K562 (cell line): Measurements from ENCODE around the gene KLK1. TPM values are rescaled to one million over a fixed set of nuclear protein-coding genes. Genes with fewer than 3 reads are reported as not detected.
A peak's percentile ranks its signal among the peaks of the same experiment; 100 is the strongest.

Experiments used
- CCAR2 ChIP-seq: fragments of 200-400 bp; formaldehyde crosslinking; IDR thresholded peaks from 2 replicates; pipeline ENCODE4 v1.6.1; 2017; ENCODE audit warnings: mild to moderate bottlenecking, low read depth, low read length
- CEBPZ ChIP-seq: fragments of 150-350 bp; IDR thresholded peaks from 2 replicates; pipeline ENCODE4 v1.6.1; 2014; ENCODE audit warnings: low read depth, mild to moderate bottlenecking, low read length, borderline replicate concordance
- ELK1 ChIP-seq: sonication (generic); formaldehyde crosslinking; IDR thresholded peaks from 2 replicates; pipeline ENCODE4 v1.8.1; 2022; ENCODE audit warnings: missing genetic modification reagents
- HEY1 ChIP-seq: fragments of 250-450 bp; sonication (Bioruptor Pico); IDR thresholded peaks from 2 replicates; pipeline ENCODE4 v1.5.0; 2020; ENCODE audit warnings: mild to moderate bottlenecking, moderate library complexity, borderline replicate concordance
- MTA3 ChIP-seq: fragments of 450-650 bp; formaldehyde crosslinking; IDR thresholded peaks from 2 replicates; pipeline ENCODE4 v1.6.1; 2017; ENCODE audit warnings: mild to moderate bottlenecking, borderline replicate concordance
- MYNN ChIP-seq, 2 experiments: sonication (generic); formaldehyde crosslinking in 1 of 2; IDR thresholded peaks; 2 replicates each; pipeline versions ENCODE4 v1.5.0 to v1.6.1; 2016 to 2020; ENCODE audit warnings: antibody characterized with exemption in 1 of 2, missing genetic modification reagents in 1 of 2
- NONO ChIP-seq, 2 experiments: fragments of 200-400 bp in 1 of 2; fragments of 450-650 bp in 1 of 2; formaldehyde crosslinking in 1 of 2; IDR thresholded peaks; 2 replicates each; pipeline ENCODE4 v1.6.1; 2017; ENCODE audit warnings: low read depth in 2 of 2, mild to moderate bottlenecking in 2 of 2, moderate library complexity in 2 of 2, low read length in 1 of 2
- POLR2B ChIP-seq: fragments of 450-650 bp; IDR thresholded peaks from 2 replicates; pipeline ENCODE4 v1.6.1; 2018; ENCODE audit warnings: low read depth; ENCODE audit not compliant: partially characterized antibody
- SFPQ ChIP-seq: fragments of 200-400 bp; formaldehyde crosslinking; IDR thresholded peaks from 2 replicates; pipeline ENCODE4 v1.6.1; 2017; ENCODE audit warnings: mild to moderate bottlenecking, low read depth, low read length, moderate library complexity
- SRF ChIP-seq, 2 experiments: fragments of 250-450, 450-650 bp in 1 of 2; sonication (Bioruptor Pico) in 1 of 2; sonication (generic) in 1 of 2; formaldehyde crosslinking; IDR thresholded peaks; 2 replicates each; pipeline versions ENCODE4 v1.5.0 to v1.5.1; 2020 to 2022; ENCODE audit warnings: mild to moderate bottlenecking in 1 of 2, missing genetic modification reagents in 1 of 2
- TEAD2 ChIP-seq: fragments of 450-650 bp; IDR thresholded peaks from 2 replicates; pipeline ENCODE4 v1.6.1; 2016; ENCODE audit warnings: missing genetic modification characterization, control low read depth, missing compliant biosample characterization
- U2AF1 ChIP-seq: fragments of 200-400 bp; formaldehyde crosslinking; optimal IDR thresholded peaks from 2 replicates; pipeline ENCODE3; 2017; ENCODE audit warnings: mild to moderate bottlenecking, low read depth, low read length, moderate library complexity
- WHSC1 ChIP-seq: IDR thresholded peaks from one replicate; pipeline ENCODE4 v1.6.1; 2012; ENCODE audit warnings: low read length, control low read depth, inconsistent platforms
- ZNF165 ChIP-seq: fragments of 250-450 bp; sonication (Bioruptor Pico); IDR thresholded peaks from 2 replicates; pipeline ENCODE4 v1.4.0; 2020; ENCODE audit warnings: borderline replicate concordance
- ZNF239 ChIP-seq: fragments of 250-450 bp; sonication (Bioruptor Pico); IDR thresholded peaks from 2 replicates; pipeline ENCODE4 v1.4.0; 2020; ENCODE audit warnings: mild to moderate bottlenecking
- ZNF274 ChIP-seq: IDR thresholded peaks from 2 replicates; pipeline ENCODE4 v1.6.1; 2011; ENCODE audit warnings: low read depth, mild to moderate bottlenecking, low read length, moderate library complexity, borderline replicate concordance
- ZNF354B ChIP-seq: fragments of 250-450 bp; sonication (Bioruptor Pico); IDR thresholded peaks from 2 replicates; pipeline ENCODE4 v1.4.0; 2020
- ZNF696 ChIP-seq: fragments of 250-450 bp; sonication (Bioruptor Pico); conservative IDR thresholded peaks from 2 replicates; pipeline ENCODE4 v1.4.0; 2020; ENCODE audit warnings: mild to moderate bottlenecking, moderate library complexity
- polyA plus RNA-seq, 8 experiments: library from polyadenylated mRNA; depleted of rRNA in 4 of 8; stranded (reverse) in 5 of 8; unstranded in 3 of 8; fragments of >200 nt; fragmentation: Nextera tagmentation in 2 of 8; fragmentation: Illumina TruSeq in 1 of 8; extraction: Ambion mirVana in 2 of 8; extraction: Trizol in 1 of 8; gene quantifications; 2 replicates each; pipeline versions ENCODE4 v1.2.1 to v1.2.3, GENCODE V29; 2011 to 2014; ENCODE audit warnings: inconsistent platforms in 1 of 8, missing spikeins in 1 of 8
- total RNA-seq, 7 experiments: library from RNA; depleted of rRNA in 6 of 7; stranded (reverse); fragments of >200 nt in 6 of 7; fragmentation: Illumina TruSeq in 2 of 7; extraction: Trizol in 2 of 7; gene quantifications; 2 replicates each; pipeline versions ENCODE4 v1.2.1 to v1.2.3, GENCODE V29; 2011 to 2021; ENCODE audit warnings: low replicate concordance in 1 of 7
- TF ChIP-seq, protein P1 (sequence below): fragments of 450-650 bp; IDR thresholded peaks from 2 replicates; pipeline ENCODE4 v1.7.1; 2018; ENCODE audit warnings: mild to moderate bottlenecking, low read depth; ENCODE audit not compliant: partially characterized antibody

Gene KLK1
- total and polyA plus RNA-seq, 9 of the 15 experiments (the other 6 are each of a cell fraction or from before 2014, with no cell fraction given): 0.87 to 15.4 (median 9.1) TPM

GRCh38 chr19:50797429-50797780 is 26.2 kb downstream of the KLK1 start (continued):
- TF ChIP-seq SFPQ (no peak), HEY1 (CRISPR knock-in tag) (no peak), ZNF165 (no peak), ELK1 (CRISPR knock-in tag) (no peak), POLR2B (peak; percentile 10), U2AF1 (no peak), MTA3 (no peak), TEAD2 (tag) (no peak), MYNN (IDR thresholded peaks at IDR 0.05) (no peak), MYNN (CRISPR knock-in tag; IDR thresholded peaks at IDR 0.05) (no peak), ZNF274 (no peak), CEBPZ (no peak), ZNF239 (no peak), ZNF696 (CRISPR knock-in tag) (no peak), WHSC1 (no peak), SRF (CRISPR knock-in tag; IDR thresholded peaks at IDR 0.05) (no peak), CCAR2 (no peak), NONO (IDR thresholded peaks at IDR 0.05; ENCODE audit: low read depth in 2 of 2, low read length in 1 of 2) (no peak), ZNF354B (no peak)
- TF ChIP-seq, protein P1, sequence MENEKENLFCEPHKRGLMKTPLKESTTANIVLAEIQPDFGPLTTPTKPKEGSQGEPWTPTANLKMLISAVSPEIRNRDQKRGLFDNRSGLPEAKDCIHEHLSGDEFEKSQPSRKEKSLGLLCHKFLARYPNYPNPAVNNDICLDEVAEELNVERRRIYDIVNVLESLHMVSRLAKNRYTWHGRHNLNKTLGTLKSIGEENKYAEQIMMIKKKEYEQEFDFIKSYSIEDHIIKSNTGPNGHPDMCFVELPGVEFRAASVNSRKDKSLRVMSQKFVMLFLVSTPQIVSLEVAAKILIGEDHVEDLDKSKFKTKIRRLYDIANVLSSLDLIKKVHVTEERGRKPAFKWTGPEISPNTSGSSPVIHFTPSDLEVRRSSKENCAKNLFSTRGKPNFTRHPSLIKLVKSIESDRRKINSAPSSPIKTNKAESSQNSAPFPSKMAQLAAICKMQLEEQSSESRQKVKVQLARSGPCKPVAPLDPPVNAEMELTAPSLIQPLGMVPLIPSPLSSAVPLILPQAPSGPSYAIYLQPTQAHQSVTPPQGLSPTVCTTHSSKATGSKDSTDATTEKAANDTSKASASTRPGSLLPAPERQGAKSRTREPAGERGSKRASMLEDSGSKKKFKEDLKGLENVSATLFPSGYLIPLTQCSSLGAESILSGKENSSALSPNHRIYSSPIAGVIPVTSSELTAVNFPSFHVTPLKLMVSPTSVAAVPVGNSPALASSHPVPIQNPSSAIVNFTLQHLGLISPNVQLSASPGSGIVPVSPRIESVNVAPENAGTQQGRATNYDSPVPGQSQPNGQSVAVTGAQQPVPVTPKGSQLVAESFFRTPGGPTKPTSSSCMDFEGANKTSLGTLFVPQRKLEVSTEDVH: no peak
